Parathyroid adenoma (tissue), 2 donors: ENCODE results near the gene ARFGAP3.

ENCODE experiments used
- H2AFZ ChIP-seq: fragments of 300-600 bp; sonication (generic); one replicate; pipeline ENCODE4 v1.7.0; 2017; ENCODE audit warnings: antibody characterized with exemption, mild to moderate bottlenecking
- H3K27ac ChIP-seq: fragments of 300-600 bp; sonication (generic); one replicate; pipeline ENCODE4 v1.7.0; 2017
- H3K27me3 ChIP-seq: fragments of 300-600 bp; sonication (generic); one replicate; pipeline ENCODE4 v1.7.0; 2017; ENCODE audit warnings: low read length; ENCODE audit not compliant: control insufficient read depth, insufficient read depth
- H3K36me3 ChIP-seq: fragments of 300-600 bp; sonication (generic); one replicate; pipeline ENCODE4 v1.7.0; 2017; ENCODE audit warnings: low read length; ENCODE audit not compliant: control insufficient read depth, insufficient read depth
- H3K4me1 ChIP-seq: fragments of 300-600 bp; sonication (generic); one replicate; pipeline ENCODE4 v1.7.0; 2017; ENCODE audit warnings: control low read depth
- H3K4me2 ChIP-seq: fragments of 300-600 bp; sonication (generic); one replicate; pipeline ENCODE4 v1.7.0; 2017; ENCODE audit warnings: low read length
- H3K4me3 ChIP-seq: fragments of 300-600 bp; sonication (generic); one replicate; pipeline ENCODE4 v1.7.0; 2017; ENCODE audit warnings: low read depth, low read length
- H3K79me2 ChIP-seq: fragments of 300-600 bp; sonication (generic); one replicate; pipeline ENCODE4 v1.7.0; 2017; ENCODE audit warnings: control low read depth
- H3K9ac ChIP-seq: fragments of 300-600 bp; sonication (generic); one replicate; pipeline ENCODE4 v1.7.0; 2017; ENCODE audit warnings: mild to moderate bottlenecking
- H3K9me3 ChIP-seq: fragments of 300-600 bp; sonication (generic); one replicate; pipeline ENCODE4 v1.7.0; 2017; ENCODE audit warnings: low read length; ENCODE audit not compliant: control insufficient read depth
- TF ChIP-seq, protein P1 (sequence below): fragments of 300-600 bp; sonication (generic); IDR thresholded peaks from one replicate; pipeline ENCODE4 v1.7.0; 2017; ENCODE audit warnings: antibody characterized with exemption, mild to moderate bottlenecking
- donor health status: primary hyperparathyroidism.

Gene ARFGAP3

DNA sequence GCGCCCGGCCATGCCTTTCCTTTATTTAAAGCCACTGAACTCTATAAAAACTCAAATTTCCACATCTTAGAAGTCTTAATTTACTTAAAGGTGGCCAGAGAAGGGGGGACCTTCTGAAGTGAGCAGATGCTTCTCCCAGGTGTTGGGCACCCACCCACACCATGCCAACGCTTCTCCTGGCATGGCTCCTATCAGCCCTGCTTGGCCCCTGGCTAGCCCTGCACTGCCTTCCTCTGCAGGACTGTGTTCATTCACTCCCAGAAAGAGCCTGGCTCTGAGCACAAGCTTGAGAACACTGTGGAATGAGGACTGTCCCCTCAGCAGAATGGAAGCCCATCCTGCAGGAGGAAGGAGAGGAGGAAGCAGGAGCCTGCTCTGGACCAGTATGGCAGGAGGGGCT lies 34.6 kb upstream of the ARFGAP3 start:
- no peaks in the 10 kb centered on the region for H3K27me3 ChIP-seq
- H3K9me3 ChIP-seq, result no peaks in the 10 kb centered on the region
- no peaks in the 10 kb centered on the region for H3K79me2 ChIP-seq
- no peaks in the 10 kb centered on the region for H3K36me3 ChIP-seq
- H2AFZ ChIP-seq, result no peak overlapping the region
- H3K27ac ChIP-seq, result no peak overlapping the region
- H3K4me3 ChIP-seq, result no peak overlapping the region
- no peak overlapping the region for H3K9ac ChIP-seq
- H3K4me2 ChIP-seq, result no peak overlapping the region
- TF ChIP-seq, protein P1, sequence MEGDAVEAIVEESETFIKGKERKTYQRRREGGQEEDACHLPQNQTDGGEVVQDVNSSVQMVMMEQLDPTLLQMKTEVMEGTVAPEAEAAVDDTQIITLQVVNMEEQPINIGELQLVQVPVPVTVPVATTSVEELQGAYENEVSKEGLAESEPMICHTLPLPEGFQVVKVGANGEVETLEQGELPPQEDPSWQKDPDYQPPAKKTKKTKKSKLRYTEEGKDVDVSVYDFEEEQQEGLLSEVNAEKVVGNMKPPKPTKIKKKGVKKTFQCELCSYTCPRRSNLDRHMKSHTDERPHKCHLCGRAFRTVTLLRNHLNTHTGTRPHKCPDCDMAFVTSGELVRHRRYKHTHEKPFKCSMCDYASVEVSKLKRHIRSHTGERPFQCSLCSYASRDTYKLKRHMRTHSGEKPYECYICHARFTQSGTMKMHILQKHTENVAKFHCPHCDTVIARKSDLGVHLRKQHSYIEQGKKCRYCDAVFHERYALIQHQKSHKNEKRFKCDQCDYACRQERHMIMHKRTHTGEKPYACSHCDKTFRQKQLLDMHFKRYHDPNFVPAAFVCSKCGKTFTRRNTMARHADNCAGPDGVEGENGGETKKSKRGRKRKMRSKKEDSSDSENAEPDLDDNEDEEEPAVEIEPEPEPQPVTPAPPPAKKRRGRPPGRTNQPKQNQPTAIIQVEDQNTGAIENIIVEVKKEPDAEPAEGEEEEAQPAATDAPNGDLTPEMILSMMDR, result no peak
- no peaks in the 10 kb centered on the region for H3K4me1 ChIP-seq

DNA sequence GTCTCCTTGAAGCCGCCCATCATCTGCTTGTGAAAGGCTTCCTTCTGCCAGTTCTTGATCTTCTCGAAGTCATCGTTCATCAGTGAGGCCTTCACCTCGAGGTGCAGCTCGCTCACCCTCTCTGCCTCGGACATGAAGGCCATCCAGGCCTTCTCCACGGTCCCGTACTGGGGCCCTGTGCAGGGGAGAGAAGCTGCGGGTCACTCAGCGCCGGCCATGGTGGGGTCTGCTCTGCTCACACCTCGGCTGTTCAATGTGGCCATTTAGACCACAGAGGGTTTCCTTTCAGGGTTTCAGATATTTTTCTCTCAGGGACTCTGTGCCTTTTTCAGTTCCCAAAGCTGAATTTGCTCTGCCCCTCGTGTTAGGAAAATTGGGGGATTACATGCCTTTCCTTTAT lies 33.9 kb upstream of the ARFGAP3 start:
- H3K4me1 ChIP-seq, result no peaks in the 10 kb centered on the region
- H3K4me3 ChIP-seq, result no peak overlapping the region
- no peaks in the 10 kb centered on the region for H3K9me3 ChIP-seq
- H3K79me2 ChIP-seq, result no peaks in the 10 kb centered on the region
- H3K36me3 ChIP-seq, result no peaks in the 10 kb centered on the region
- TF ChIP-seq, protein P1, result no peak
- no peaks in the 10 kb centered on the region for H3K27me3 ChIP-seq
- H2AFZ ChIP-seq, result no peak overlapping the region
- H3K9ac ChIP-seq, result no peak overlapping the region
- no peak overlapping the region for H3K4me2 ChIP-seq
- H3K27ac ChIP-seq, result no peak overlapping the region

DNA sequence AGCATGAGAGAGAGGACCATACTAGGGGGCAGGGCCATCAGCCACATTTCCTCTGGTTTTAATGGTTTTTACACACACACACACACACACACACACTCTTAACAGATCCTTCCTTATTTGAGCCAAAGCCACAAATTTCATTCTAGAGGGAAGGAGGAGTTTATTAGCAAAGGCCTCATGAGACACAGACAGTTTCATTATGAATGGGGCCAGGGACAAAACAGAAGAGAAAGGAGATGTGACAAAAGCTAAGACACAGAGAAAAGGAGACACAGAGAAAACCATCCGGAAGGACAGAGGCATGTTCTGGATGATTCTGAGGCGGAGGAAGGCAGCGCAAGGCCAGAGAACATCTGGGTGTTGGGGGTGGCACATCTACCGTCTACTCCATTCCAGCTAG lies 32.2 kb upstream of the ARFGAP3 start:
- Histone ChIP-seq H3K27ac (no peak overlapping the region), H2AFZ (no peak overlapping the region), H3K79me2 (no peaks in the 10 kb centered on the region), H3K9me3 (no peaks in the 10 kb centered on the region), H3K4me1 (no peaks in the 10 kb centered on the region), H3K4me3 (no peak overlapping the region), H3K36me3 (no peaks in the 10 kb centered on the region), H3K9ac (no peak overlapping the region), H3K27me3 (no peaks in the 10 kb centered on the region), H3K4me2 (no peak overlapping the region)
- TF ChIP-seq, protein P1, result no peak

DNA sequence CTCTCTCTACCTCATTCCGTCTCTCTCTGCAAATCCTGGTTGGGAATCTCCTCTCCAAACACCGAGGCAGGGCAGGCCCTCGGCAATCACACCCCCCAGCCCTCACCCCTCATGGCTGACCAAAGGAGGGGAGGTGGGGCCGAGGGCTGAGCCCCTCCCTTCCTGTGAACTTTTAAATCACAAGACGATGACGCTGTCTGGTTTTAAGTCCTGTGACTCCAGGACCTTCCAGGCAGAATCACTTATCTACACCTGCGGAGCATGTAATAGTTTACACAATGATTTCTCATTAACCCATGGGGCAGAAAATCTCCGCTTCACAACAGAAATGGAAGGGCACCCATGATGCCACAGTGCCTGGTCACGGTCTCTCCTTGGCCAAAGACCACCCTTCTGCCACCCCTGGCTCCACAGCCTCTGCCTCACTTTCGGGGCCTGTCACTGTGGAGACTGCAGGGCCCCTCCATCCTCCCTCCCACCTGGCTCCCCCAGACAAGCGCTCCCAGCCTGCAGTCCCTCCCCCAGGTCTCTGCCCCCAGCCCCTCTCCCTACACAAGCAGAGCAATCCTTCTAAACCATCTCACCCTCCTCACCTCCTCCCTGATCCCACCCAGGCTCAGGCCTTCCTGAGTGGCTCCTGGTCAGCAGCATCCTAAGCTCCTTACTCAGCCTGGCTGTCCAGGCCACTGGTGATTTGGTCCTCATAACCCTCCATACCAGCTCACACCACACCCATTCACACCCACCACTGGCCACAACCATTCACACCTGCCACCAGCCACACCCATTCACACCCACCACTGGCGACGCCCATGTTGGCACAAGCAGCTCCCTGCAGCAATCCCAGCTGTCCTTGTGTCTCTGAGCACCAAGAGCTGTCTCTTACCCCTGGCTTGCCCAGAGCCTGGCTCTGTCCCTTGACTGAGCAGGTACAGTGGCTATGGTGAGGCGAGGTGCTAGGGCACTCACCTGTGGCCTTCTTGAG lies 30.7 kb upstream of the ARFGAP3 start:
- H3K4me1 ChIP-seq, result no peaks in the 10 kb centered on the region
- H3K4me2 ChIP-seq, result no peak overlapping the region
- no peak overlapping the region for H3K9ac ChIP-seq

More for the DNA sequence above, 30.7 kb upstream of the ARFGAP3 start:
- no peak overlapping the region for H3K27ac ChIP-seq
- no peaks in the 10 kb centered on the region for H3K27me3 ChIP-seq
- H3K9me3 ChIP-seq, result no peaks in the 10 kb centered on the region
- H3K4me3 ChIP-seq, result no peak overlapping the region
- no peak overlapping the region for H2AFZ ChIP-seq
- H3K79me2 ChIP-seq, result no peaks in the 10 kb centered on the region
- TF ChIP-seq, protein P1, result no peak
- no peaks in the 10 kb centered on the region for H3K36me3 ChIP-seq
